Tibial nerve (tissue), 4 donors: Measurements from ENCODE around the gene FKBP9. TPM values are rescaled to one million over a fixed set of nuclear protein-coding genes. Genes with fewer than 3 reads are reported as not detected.

Source experiments
- DNase-seq, 2 donors: peaks; one replicate each; pipeline ENCODE4 v3.0.0-alpha.2; 2019; ENCODE audit warnings: low spot score in 2 of 2
- H3K27ac ChIP-seq, 4 donors: fragments of 200-600 bp; sonication (generic) in 3 of 4; one replicate each; pipeline ENCODE4 v1.5.1; 2017 to 2019; ENCODE audit warnings: mild to moderate bottlenecking in 1 of 4
- H3K27me3 ChIP-seq, 2 donors: fragments of 200-600 bp; sonication (generic) in 1 of 2; one replicate each; pipeline versions ENCODE4 v1.5.1 to v1.6.0; 2017 to 2019
- H3K36me3 ChIP-seq, 3 donors: fragments of 200-600 bp; sonication (generic); one replicate each; pipeline ENCODE4 v1.5.1; 2018 to 2019
- H3K4me1 ChIP-seq, 4 donors: fragments of 200-600 bp; sonication (generic) in 3 of 4; one replicate each; pipeline ENCODE4 v1.5.1; 2017 to 2019
- H3K4me3 ChIP-seq, 4 donors: fragments of 200-600 bp; sonication (generic) in 3 of 4; one replicate each; pipeline ENCODE4 v1.5.1; 2017 to 2019; ENCODE audit warnings: mild to moderate bottlenecking in 1 of 4, moderate library complexity in 1 of 4
- H3K9me3 ChIP-seq, 4 donors: fragments of 200-600 bp; sonication (generic) in 3 of 4; one replicate each; pipeline ENCODE4 v1.5.1; 2017 to 2019
- EP300 ChIP-seq, 2 donors: sonication (generic); formaldehyde crosslinking; IDR thresholded peaks; one replicate each; pipeline ENCODE4 v1.6.1; 2017; ENCODE audit warnings: antibody characterized with exemption in 2 of 2, mild to moderate bottlenecking in 1 of 2
- POLR2A ChIP-seq, 2 donors: fragments of 450-650 bp; IDR thresholded peaks; one replicate each; pipeline ENCODE4 v1.6.1; 2017; ENCODE audit warnings: antibody characterized with exemption in 2 of 2, mild to moderate bottlenecking in 2 of 2, moderate library complexity in 2 of 2
- WGBS, 2 donors: methylation state at CpG; one replicate each; pipeline ENCODE4 v1.1.5; 2018; 5-methylcytosine and 5-hydroxymethylcytosine counted together
- total RNA-seq, 4 donors: library from RNA; depleted of rRNA; stranded (reverse); fragments of >200 nt; gene quantifications; one replicate each; pipeline ENCODE4 v1.1.0, GENCODE V29; 2016
- TF ChIP-seq, protein P1 (sequence below), 5 experiments: fragments of 200-600 bp in 3 of 5; fragments of 450-650 bp in 2 of 5; sonication (generic) in 3 of 5; IDR thresholded peaks; one replicate each; pipeline ENCODE4 v1.5.1; 2016 to 2019; ENCODE audit warnings: antibody characterized with exemption in 5 of 5, mild to moderate bottlenecking in 3 of 5, moderate library complexity in 2 of 5

FKBP9 gene
- total RNA-seq, 4 donors from 2014 or later, result 262 to 522 (median 320) TPM

- DNase-seq, result no peak
- TF ChIP-seq POLR2A (IDR thresholded peaks at IDR 0.05) (no peak), EP300 (IDR thresholded peaks at IDR 0.05) (no peak)
- TF ChIP-seq, protein P1, sequence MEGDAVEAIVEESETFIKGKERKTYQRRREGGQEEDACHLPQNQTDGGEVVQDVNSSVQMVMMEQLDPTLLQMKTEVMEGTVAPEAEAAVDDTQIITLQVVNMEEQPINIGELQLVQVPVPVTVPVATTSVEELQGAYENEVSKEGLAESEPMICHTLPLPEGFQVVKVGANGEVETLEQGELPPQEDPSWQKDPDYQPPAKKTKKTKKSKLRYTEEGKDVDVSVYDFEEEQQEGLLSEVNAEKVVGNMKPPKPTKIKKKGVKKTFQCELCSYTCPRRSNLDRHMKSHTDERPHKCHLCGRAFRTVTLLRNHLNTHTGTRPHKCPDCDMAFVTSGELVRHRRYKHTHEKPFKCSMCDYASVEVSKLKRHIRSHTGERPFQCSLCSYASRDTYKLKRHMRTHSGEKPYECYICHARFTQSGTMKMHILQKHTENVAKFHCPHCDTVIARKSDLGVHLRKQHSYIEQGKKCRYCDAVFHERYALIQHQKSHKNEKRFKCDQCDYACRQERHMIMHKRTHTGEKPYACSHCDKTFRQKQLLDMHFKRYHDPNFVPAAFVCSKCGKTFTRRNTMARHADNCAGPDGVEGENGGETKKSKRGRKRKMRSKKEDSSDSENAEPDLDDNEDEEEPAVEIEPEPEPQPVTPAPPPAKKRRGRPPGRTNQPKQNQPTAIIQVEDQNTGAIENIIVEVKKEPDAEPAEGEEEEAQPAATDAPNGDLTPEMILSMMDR (IDR thresholded peaks at IDR 0.05), result no peak
- Histone ChIP-seq H3K36me3 (peaks cover 0 to 28% (median 0%) of the 10 kb centered on the region in 3 donors), H3K4me1 (peaks cover 0 to 56% (median 18%) of the 10 kb centered on the region in 4 donors), H3K27me3 (no peaks in the 10 kb centered on the region), H3K27ac (peak overlapping the region in 1 of 4 donors; percentile 34), H3K4me3 (no peak overlapping the region), H3K9me3 (no peaks in the 10 kb centered on the region)
- 86 to 90% methylated on average over 3 of the region's 3 CpGs for WGBS, 2 donors
These were observed 20.6 kb upstream of the FKBP9 start for GRCh38 chr7:32936689-32937088.

DNA sequence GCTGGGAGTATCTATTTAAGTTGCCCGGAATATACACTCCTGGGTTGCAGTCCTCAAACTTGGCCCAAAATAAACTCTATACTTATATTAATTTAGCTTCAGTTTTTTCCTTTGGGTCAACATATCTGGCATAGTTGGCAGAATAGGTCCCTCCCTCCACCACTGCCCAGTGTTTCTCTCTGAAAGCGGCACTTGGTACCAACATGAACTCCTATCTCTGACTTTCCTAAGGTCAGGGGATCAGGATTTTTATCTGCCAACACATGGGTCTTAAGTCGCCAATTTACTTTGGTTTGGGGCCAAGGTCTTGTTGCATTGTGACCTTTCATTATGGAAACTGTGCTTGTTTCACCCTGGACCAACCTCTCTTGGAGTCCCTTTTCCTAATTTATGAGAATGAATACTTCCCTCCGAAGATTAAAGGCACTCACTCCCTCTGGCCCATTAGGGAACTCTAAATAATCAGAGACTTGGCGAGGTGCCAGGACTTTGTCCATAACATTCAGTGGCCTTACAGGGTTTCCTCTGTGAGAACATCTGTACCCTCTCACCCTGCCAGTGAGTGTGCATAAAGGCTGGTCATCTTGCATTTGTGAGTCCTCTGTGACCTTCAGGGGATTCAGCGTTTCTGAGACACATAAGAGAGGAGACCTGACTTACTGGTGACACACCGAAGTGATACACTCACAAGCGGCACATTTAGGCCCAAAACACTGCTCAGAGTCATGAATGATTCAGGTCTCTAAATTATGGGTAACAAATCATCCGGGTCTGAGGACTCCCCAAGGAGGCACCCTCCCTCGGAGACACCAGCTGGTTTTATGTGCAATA, 19.7 kb upstream of the FKBP9 start:
- WGBS, 2 donors, result 39 to 46% methylated on average over 10 of the region's 10 CpGs
- H3K4me1 ChIP-seq, result peaks cover 0 to 56% (median 18%) of the 10 kb centered on the region in 4 donors
- peak in 1 of 2 donors; percentile 63 for DNase-seq

GRCh38 chr7:32941181-32941580, 16.1 kb upstream of the FKBP9 start:
- no peaks in the 10 kb centered on the region for H3K9me3 ChIP-seq
- no peak for DNase-seq
- H3K36me3 ChIP-seq, result no peaks in the 10 kb centered on the region
- WGBS, 2 donors, result 16 to 19% methylated on average over 5 of the region's 5 CpGs
- H3K4me1 ChIP-seq, result peaks cover 0 to 46% (median 17%) of the 10 kb centered on the region in 4 donors
- TF ChIP-seq, protein P1 (IDR thresholded peaks at IDR 0.05), result no peak
- peak overlapping the region in 2 of 4 donors; percentile 87 to 95 for H3K4me3 ChIP-seq
- H3K27ac ChIP-seq, result peak overlapping the region; percentile 50 to 99 (median 91)
- H3K27me3 ChIP-seq, result no peaks in the 10 kb centered on the region

More for the DNA sequence above, 19.7 kb upstream of the FKBP9 start:
- Histone ChIP-seq H3K27ac (peak overlapping the region in 3 of 4 donors; percentile 10 to 41 (median 34)), H3K36me3 (peaks cover 0 to 19% (median 0%) of the 10 kb centered on the region in 3 donors), H3K27me3 (no peaks in the 10 kb centered on the region), H3K4me3 (no peak overlapping the region), H3K9me3 (no peaks in the 10 kb centered on the region)
- TF ChIP-seq EP300 (IDR thresholded peaks at IDR 0.05) (no peak), POLR2A (IDR thresholded peaks at IDR 0.05) (no peak)
- TF ChIP-seq, protein P1 (IDR thresholded peaks at IDR 0.05), result no peak

GRCh38 chr7:32941681-32942414, 15.4 kb upstream of the FKBP9 start:
- TF ChIP-seq, protein P1 (IDR thresholded peaks at IDR 0.05), result no peak
- TF ChIP-seq POLR2A (IDR thresholded peaks at IDR 0.05) (no peak), EP300 (IDR thresholded peaks at IDR 0.05) (no peak)
- H3K9me3 ChIP-seq, result no peaks in the 10 kb centered on the region
- 3 to 4% methylated on average over 22 of the region's 22 CpGs for WGBS, 2 donors
- H3K36me3 ChIP-seq, result no peaks in the 10 kb centered on the region
- H3K27me3 ChIP-seq, result no peaks in the 10 kb centered on the region
- peak overlapping the region; percentile 87 to 99 (median 95) for H3K27ac ChIP-seq
- H3K4me3 ChIP-seq, result peak overlapping the region; percentile 64 to 95 (median 87)
- H3K4me1 ChIP-seq, result peaks cover 0 to 39% (median 16%) of the 10 kb centered on the region in 4 donors
- DNase-seq, result no peak
